GM12892 (cell line): Measurements from ENCODE around the gene UFL1.

Experiments
- POLR2A ChIP-seq: IDR thresholded peaks from 2 replicates; pipeline ENCODE4 v1.6.1; 2011; ENCODE audit warnings: low read depth, low read length, control low read depth
- POLR2AphosphoS5 ChIP-seq: IDR thresholded peaks from 2 replicates; pipeline ENCODE4 v1.6.1; 2011; ENCODE audit warnings: low read depth, low read length, control low read depth
- TAF1 ChIP-seq: IDR thresholded peaks from 2 replicates; pipeline ENCODE4 v1.6.1; 2011; ENCODE audit warnings: low read depth, mild to moderate bottlenecking, control low read depth, low read length, borderline replicate concordance

GRCh38 chr6:96576221-96576620 lies 54.6 kb downstream of the UFL1 start:
- TF ChIP-seq POLR2A (no peak), TAF1 (no peak), POLR2AphosphoS5 (no peak)
